GM18517 (cell line): ENCODE results near the gene CBFB.
"Not testable (repeated sequence)": the region's sequence is repeated elsewhere in the genome, so short reads cannot be mapped to it uniquely, and the experiment has no call there.

Experiments
- ATAC-seq: cut with Tn5 transposase; IDR thresholded peaks from one replicate; pipeline ENCODE4 v1.9.1; 2021; ENCODE audit warnings: mild to moderate bottlenecking, moderate library complexity; ENCODE audit not compliant: unreplicated experiment

Gene CBFB

GRCh38 chr16:67028696-67029253 lies at the start of gene CBFB:
TSS of gene CBFB (plus strand) at chr16:67029149. CDS start at chr16:67029408, 259 bp downstream.
- ATAC-seq, result peak; percentile 68

DNA sequence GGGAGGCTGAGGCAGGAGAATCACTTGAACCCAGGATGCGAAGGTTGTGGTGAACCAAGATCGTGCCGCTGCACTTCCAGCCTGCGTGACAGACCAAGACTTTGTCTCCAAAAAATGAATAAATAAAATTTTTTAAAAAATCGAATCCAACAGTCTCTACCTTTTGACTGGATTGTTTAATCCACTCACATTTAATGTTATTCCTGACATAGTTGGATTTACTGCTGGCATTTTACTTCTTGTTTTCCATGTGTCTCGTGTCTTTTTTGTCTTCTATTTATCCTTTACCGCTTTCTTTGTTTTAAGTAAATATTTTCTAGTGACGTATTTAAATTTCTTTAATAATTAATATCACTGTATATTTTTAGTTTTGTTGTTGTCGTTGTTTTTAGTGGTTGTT lies 45.9 kb upstream of the CBFB start:
- no peak for ATAC-seq

DNA sequence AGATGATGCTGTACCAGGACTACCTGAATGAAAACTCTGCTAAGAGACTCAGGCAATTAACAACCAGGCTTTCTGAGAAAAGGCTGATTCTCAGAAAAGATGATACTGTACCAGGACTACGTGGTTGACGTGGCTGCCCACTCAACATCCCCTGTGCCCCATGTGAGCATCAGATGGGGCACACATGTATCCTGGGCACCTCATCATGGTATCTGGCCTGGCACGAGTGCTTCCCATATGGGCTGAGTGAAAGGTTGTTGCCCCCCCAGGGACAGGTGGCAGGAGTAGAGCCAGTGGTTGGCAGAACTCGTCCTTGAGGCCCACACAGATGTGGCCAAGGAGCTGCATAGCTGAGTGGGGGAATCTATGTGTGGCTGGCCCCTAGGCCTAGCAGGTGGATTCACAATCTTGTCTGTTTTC lies 44.0 kb upstream of the CBFB start:
- ATAC-seq, result no peak

- no peak for ATAC-seq
Measured at GRCh38 chr16:66986559-66986958, 42.4 kb upstream of the CBFB start.

DNA sequence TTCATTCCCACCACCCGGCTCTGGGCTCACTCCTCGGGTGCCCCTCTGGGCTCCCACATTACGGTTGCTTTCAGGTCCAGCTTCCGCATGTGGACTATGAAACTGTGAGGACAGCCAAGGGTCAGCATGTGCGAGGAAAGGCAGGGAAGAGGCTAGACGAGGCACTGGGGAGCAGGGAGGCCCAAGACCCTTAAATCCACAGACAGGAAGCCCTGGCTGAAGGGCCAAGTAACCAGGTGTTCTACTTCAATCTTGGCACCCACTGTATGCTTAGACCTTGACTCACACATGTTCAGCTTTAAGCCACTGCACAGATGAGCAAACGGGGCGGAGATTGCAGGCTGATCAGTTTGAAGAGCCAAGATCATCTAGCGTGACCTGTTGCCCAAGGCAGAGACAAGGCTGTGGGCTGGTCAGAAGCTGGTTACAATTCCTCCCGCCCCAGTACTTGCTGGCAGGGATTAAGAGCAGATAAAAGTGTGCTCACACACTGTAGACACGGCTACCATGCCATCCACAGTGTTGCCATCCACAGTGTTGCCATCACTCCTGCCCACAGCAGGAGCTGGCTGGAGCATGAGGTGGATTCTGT lies 40.7 kb upstream of the CBFB start, which contains the start of gene CES4A:
CES4A (plus strand) TSS at position 393 of the 592 bp plus-strand sequence; CDS start at position 577, 184 bp downstream.
- ATAC-seq, result no peak

DNA sequence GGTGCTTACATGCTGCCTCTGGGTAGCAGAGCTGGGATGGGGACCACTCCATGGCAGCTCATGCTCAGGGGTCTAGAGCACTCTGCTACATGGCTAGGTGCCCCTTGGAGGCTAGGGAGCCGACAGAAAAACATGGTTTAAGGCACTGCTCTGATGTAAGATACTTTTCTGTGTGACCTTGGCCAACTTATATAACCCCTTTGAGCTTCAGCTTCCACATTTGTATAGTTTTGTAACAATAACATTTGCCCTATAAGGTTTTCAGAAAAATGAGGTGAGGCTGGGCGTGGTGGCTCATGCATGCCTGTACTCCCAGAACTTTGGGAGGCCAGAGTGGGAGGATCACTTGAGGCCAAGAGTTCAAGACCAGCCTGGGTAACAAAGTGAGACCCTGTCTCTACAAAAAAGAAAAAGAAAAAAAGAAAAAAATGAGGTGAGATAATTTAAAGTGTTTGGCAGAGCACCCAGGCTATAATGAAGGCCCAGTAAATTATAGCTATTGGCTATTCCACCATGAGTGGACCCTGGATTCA lies 37.3 kb upstream of the CBFB start:
- ATAC-seq, result no peak

DNA sequence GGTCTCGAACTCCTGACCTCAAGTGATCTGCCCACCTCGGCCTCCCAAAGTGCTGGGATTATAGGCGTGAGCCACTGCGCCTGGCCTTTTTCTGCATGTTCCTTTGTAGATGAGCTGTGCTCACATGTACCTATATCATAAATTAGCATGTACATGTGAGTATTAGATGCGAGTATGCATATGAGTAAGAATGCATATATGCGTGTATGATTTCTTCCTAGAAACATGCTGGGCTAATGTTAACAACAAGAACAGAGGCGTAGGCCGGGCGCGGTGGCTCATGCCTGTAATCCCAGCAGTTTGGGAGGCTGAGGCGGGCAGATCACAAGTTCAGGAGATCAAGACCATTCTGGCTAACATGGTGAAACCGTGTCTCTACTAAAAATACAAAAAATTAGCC lies 35.4 kb upstream of the CBFB start:
- not testable (repeated sequence) for ATAC-seq

DNA sequence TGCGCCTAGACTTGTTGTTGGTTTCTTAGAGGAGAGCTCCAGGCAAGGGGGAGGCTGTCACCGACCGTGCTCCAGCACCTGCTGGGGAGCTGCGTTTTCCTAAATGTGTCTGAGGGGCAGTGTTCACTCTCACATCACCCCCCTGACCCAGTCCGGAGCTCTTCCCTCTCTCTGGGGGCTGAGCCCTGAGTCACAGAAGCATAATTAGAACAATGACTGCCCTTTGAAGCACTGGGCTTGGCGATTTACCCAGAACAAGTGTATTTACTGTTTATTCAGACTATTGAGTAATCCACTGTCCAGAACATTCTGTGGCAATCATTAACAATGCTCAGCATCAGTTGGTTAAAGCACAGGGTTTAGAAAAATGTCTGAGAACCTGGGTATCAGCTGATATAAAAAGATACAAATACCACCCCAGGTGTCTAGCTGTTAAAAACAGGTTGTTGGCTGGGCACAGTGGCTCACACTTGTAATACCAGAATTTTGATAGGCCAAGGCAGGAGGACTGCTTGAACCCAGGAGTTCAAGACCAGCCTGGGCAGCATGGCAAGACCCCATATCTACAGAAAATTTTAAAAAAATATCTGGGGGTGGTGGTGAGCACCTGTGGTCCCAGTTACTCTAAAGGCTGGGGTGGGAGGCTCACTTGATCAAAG lies 32.5 kb upstream of the CBFB start:
- ATAC-seq, result no peak

GRCh38 chr16:66996983-66997358 lies 32.0 kb upstream of the CBFB start:
- no peak for ATAC-seq

GRCh38 chr16:67000384-67001351 lies 28.3 kb upstream of the CBFB start:
- no peak for ATAC-seq

DNA sequence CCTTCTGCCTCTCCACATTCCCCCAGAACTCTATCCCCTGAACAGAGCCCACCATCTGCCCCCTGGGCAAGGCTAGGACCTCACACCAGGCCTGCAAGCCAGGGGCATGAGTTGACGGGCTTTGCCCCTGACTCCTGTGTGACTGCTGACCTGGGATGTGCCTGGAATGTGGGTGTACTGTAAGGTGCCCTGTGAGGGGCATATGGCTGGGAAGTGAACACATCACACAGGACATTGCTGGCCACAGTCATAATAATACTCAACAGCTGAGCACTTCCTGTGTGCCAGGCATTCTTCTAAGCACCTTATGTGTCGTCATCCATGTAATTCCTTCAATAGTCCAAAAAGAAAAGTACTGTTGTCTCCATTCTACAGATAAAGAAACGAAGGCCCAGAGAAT lies 27.2 kb upstream of the CBFB start:
- ATAC-seq, result no peak

- ATAC-seq, result no peak
Measured at GRCh38 chr16:67006930-67007658, 21.9 kb upstream of the CBFB start.

GRCh38 chr16:67009158-67009557 lies 19.8 kb upstream of the CBFB start:
- no peak for ATAC-seq

DNA sequence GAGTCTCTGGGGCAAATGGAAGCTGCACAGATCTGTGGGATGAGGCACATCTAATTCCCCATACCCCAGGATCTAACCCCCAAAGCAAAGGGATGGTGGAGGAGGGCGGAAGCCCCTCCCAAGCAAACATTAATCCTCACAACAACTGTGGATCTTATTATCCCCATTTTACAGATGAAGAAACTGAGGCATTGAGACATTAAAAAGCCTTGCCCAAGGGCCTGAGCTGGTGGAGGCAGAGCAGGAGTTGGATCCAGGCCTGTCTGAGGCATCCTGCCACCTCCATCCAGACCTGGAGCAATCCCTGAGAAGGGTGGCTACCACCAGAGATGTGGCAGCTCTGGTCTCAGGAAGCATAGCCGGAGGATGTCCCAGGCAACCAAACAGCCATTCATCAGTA lies 17.7 kb upstream of the CBFB start:
- no peak for ATAC-seq

- no peak for ATAC-seq
Measured at GRCh38 chr16:67013233-67013822, 15.6 kb upstream of the CBFB start.

- peak; percentile 50 for ATAC-seq
Measured at GRCh38 chr16:67013823-67014633, 14.9 kb upstream of the CBFB start.

DNA sequence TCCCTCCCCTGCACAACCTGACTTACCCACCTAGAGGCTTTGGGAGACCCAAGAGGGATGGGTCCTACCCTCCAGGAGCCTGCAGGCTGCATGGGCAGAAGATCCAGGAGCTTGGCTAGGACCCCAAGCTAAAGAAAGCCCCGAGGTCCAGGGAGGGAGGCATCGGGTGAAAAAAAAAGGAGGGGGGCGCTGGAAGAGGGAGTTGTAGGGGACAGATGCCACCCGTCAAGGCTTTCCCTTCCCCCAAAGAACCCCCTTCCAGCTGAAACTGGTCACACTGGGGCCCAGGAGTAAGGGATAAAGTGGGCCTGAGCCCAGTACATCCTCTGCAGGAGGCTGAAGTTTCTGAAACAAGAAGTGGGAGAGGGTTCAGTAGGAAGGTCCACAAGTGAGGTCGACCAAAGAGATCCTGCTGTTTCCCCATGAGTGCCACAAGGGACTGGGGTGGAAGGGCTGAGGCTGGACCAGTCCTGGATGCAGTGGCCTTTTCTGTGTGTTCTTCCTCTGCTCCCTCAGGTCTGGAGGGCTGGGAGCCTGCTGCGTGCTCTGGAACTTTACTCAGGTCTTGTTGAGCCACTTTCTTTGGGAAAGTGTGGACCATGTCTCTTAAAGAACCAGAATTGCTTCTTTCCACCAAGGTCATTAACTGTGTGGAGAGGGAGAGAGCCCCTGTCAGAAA lies 14.2 kb upstream of the CBFB start:
- ATAC-seq, result no peak

DNA sequence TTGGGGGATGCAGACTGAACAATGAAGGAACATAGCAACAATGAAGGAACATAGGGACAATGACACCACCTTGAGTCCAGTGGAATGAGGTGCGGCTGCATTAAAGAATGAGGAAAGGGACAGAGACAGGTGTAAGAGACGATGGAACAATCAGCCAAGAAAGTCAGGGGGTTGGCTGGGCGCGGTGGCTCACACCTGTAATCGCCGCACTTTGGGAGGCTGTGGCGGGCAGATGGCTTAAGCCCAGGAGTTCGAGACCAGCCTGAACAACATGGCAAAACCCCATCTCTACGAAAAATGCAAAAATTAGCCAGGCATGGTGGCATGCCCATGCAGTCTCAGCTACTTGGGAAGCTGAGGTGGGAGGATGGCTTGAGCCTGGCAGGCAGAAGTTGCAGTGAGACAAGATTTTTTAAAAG lies 13.6 kb upstream of the CBFB start:
- ATAC-seq, result no peak

DNA sequence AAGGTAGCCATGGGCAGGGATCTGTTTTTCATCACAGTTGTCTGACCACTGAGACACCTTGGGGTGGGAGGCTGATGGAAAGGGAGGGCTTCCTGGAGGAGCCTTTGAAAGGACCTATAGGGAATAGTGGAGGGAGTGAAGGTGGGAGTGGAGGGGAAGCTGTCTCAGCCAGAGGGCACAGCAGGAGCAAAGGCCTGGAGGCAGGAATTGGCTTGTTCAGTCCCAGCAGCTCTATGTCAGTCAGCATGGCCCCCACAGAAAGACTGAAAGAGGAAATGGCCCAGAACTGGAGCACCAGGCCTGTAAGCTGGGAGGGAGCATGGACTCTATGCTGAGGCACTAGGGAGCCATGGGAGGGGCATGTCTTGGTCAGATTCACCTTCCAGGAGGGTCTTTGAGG lies 12.8 kb upstream of the CBFB start:
- ATAC-seq, result no peak
